Left forelimb (tissue), 1 donor: ENCODE results near the gene CD244.

ENCODE experiments used
- DNase-seq: peaks from one replicate; pipeline ENCODE4 v3.0.0-alpha.2; 2018; ENCODE audit warnings: low spot score

Gene CD244

DNA sequence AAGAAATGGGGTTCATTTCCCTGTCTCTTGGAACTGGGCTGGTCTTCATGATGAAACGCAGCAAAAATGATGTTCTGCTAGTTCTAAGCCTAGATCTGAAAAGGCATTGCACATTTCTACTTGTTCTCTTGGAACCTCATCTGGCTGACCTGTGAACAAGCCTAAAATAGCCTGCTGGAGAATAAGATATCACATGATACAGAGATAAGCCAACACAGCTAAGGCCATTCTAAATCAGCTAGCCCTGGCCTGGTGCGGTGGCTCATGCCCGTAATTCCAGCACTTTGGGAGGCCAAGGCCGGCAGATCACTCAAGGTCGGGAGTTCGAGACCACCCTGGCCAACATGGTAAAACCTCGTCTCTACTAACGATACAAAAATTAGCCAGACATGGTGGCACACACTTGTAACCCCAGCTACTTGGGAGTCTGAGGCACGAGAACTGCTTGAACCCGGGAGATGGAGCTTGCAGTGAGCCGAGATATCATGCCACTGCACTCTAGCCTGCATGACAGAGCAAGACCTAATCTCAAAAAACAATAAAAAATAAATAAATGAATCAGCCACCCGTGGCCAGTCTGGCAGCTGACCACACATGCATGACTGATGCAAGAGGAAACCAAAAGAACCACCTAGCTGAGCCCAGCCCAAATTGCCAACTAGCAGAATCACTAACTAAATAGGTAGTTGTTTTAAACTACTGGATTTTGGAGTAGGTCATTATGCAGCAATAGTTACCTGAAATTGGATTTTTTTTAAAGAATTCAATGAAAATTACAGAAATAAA is 18.0 kb downstream of the CD244 start:
- no peak for DNase-seq

GRCh38 chr1:160841079-160841478 is 21.6 kb downstream of the CD244 start:
- DNase-seq = no peak

- DNase-seq = no peak
Observed at GRCh38 chr1:160839746-160840145, 22.9 kb downstream of the CD244 start.

- DNase-seq = no peak
Observed at GRCh38 chr1:160838888-160839287, 23.8 kb downstream of the CD244 start.

DNA sequence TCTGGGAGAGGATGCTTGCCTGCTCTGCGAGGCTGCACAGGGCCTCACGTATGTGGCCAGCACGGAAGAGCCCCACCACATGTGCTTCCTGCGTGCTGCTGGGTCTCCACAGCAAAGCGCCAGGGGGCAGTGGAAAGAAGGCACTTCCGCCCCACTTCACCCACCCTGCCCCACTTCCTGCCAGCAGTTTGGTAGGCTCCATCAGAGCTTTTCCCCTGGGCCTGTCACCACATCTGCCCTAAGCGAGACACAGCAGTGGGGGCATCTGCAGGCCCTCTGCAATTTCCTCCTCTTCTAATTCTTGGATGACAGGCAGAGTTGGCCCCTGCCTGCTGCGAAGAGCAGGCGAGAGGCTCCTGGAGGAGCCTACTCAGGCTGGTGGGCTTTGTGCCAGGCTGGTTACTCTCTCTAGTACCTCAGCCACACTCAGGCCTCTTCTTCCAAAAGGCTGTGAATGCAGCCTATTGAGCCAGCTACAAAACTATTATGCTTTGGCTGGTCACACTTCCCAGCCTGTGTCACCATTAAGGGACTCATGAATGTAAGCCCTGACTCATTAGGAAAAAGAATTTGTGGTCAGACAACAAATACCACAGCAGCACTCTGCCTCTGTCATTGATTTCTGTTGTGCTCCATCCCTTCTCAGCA is 25.0 kb downstream of the CD244 start:
- DNase-seq = no peak

DNA sequence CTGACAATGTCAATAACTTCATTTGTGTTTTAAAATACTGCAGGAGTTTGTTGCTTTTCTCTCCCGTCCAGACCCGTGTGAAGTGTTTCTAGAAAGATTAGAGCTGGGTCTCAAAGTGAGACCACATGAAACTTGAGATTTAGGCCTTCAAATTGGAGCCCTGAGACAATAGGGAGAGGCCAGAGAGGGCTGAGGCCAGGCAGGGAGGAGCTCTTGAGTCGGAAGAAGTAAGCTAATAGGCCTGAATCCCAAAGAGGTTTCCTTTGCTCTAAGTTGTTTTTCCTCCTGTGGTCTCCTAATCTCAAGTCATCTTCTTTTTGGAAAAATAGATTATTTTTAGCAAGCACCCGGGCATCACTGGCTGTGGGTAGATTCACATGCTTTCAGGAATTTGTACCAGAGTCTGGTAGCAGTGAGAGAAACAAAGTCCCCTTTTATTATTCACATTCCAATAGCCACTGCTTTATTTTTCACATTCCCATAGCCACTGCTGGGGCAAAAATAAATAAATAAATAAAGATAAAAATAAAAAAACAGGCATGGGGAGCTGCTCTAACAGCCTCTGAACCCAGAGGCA is 25.6 kb downstream of the CD244 start:
- no peak for DNase-seq

DNA sequence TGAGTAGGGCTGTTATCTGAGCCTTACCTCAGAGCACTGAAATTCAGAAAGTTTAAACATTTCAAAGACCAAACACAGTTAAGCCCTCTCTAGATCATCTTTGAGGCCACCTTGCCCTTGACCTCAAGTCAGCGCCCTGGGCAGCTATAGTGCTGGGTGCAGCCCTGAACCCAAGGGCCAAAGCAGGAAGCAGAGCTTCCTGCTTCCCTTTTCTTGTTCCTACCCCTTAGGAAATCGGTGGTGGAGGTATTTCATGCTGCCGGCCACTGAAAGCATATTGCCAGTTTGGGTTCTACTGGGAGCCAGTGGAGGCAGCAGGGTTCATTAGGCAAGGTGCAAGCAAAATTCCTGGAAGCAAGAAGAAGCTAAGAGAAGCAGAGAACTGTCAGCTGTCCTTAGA is 26.1 kb downstream of the CD244 start:
- no peak for DNase-seq

DNA sequence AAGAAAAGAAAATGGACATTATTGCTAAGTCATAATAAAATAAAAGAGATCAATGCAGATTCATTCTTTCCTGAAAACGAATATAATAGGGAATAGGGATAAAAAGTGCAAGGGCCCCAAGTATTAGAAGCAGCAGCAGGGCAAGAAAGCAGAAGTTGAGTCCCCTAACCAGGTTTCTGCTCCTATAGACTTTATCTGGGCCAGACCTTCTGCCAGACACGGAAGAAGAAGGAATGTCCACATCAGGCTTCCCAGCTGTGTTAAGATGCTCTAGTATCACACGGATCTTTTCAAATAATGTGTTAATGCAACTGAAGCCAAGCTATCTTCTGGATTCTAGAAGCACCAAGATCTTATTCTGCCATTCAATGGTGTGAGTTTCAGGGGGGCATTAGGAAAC is 26.9 kb downstream of the CD244 start:
- no peak for DNase-seq

DNA sequence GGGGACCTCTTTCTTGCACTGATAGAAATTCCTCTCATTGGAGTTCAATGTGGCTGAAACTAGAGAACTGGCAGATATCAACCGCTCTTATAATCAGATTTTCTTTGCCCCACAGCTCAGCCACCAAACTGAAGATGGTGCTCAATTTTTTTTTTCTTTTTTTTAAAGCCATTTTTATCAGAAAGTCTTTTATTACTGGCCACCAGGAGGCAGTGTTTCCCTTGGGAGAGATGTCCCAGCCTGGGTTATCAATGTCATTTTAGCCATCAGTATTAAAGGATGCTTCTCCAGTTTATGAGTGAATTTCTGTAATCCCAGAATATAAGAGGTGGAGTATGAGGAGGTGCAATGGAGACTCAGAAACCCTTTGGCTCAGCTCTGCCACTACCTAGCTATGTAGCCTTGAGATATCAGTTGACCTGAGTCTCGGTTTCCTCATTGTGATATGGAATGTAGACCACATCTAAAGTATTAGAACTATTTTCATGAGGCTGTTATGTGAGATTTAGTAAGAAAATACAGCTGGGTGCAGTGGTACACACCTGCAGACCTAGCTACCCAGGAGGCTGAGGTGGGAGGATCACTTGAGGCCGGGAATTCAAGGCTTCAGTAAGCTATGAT is 27.6 kb downstream of the CD244 start:
- no peak for DNase-seq

GRCh38 chr1:160830321-160831153 is 32.1 kb downstream of the CD244 start:
- no peak for DNase-seq

DNA sequence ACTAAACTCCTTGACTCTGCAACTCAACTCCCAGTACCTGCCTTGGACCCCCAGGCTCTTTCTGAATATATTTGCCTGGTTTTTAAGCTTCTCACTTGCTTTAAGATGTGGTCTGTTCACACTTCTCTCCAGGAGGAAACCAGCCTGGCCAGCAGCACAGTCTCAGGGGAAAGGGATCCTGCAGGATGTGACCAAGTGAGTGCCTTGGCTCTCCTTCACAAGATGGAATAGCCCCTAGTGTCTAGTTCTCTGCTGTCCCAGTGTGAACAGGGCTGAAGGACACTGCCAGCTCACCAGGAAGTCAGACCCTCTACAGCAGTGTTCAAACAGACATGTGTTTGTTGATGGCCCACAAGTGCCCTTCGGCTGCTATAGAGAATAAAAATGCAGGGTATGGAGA is 32.9 kb downstream of the CD244 start:
- DNase-seq = no peak

- DNase-seq = no peak
Observed at GRCh38 chr1:160827418-160827817, 35.3 kb downstream of the CD244 start.

DNA sequence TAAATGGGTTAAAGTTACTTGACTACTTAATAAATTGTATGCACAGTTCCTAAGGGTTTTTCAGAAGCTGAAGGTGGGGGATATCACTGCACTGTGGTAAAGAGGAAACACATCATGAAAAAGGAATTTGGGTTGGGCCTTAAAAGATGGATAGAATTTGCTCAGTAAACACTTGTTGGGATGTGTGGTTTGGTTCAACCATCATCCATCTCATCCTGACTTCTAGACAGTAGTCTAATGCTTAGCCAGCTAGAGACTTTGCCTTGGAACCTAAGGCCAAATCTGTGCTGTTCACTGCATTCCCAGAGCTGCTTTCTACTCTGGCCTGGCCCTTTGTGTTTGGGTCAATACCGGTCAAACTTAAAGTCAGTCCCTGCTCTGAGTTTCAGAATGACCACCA is 36.1 kb downstream of the CD244 start:
- no peak for DNase-seq

DNA sequence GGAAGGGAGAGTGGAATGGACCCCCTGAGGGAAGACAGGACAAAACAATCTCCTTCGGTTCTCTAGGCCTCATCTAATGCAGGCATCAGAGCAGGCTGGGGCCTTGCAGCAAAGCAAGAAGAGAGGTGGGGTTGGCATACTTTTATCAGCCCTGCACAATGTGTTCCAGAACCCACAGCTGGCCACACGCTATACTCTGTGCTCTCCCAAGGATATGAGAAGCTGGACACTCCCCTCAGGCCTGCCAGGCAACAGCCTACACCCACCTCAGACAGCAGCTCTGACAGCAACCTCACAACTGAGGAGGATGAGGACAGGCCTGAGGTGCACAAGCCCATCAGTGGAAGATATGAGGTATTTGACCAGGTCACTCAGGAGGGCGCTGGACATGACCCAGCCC is 39.4 kb downstream of the CD244 start:
- no peak for DNase-seq

- no peak for DNase-seq
Observed at GRCh38 chr1:160821627-160822026, 41.1 kb downstream of the CD244 start.

DNA sequence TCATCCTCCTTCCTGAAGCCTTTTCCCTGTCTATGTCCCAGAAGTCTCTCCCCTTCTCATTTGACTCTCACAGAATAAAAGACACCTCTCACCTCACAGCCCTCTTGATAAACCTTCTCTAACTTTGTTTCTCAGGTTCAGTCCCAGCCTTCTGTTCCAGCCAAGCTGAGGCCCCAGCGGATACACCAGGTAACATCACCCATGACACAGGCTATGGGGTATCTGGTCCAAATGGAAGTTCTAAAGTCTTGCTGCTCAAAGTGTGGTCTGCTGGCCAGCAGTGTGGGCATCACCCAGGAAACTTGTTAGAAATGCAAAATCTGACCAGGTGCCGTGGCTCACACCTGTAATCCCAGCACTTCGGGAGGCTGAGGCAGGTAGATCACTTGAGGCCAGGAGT is 43.5 kb downstream of the CD244 start:
- DNase-seq = no peak

DNA sequence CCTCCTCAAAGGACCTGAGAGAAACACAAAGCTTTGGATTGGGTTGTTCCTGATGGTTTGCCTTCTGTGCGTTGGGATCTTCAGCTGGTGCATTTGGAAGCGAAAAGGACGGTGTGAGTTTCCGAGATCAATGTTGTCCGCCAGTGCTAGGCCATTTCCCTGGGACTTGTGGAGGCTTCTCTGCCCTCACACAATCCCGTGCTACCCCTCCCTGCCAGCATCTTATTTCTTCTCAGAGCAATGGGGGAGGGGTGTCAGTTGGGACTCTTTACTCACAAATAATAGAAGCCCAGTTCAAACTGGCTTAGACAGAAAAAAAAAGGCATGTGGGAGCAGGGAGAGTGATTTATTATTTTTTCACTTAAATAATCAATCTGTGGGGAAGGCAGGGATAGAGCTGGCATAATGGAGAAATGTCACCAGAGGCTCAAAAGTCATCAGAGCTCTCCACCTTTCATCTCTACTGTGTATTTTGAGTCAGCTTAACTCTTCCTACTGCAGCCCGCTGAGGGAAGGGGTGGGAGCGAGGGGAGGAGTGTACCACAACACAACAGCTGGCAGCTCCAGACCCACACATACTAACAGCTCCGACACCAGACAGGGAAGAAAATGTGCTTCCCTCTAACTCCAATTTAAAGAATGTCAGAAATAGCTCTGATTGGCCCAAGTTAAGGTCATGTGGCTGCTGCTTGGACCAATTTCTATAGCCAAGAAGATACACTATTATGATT is 44.3 kb downstream of the CD244 start:
- no peak for DNase-seq

- DNase-seq = no peak
Observed at GRCh38 chr1:160814856-160815255, 47.8 kb downstream of the CD244 start.

DNA sequence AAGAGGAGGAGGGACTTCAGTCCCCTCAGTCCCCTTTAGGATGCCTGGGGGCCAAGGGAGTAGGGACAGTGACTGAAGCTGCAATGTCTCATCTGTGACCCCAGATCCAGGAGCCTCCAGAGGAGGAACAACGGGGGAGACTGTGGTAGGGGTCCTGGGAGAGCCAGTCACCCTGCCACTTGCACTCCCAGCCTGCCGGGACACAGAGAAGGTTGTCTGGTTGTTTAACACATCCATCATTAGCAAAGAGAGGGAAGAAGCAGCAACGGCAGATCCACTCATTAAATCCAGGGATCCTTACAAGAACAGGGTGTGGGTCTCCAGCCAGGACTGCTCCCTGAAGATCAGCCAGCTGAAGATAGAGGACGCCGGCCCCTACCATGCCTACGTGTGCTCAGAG is 48.4 kb downstream of the CD244 start:
- no peak for DNase-seq

DNA sequence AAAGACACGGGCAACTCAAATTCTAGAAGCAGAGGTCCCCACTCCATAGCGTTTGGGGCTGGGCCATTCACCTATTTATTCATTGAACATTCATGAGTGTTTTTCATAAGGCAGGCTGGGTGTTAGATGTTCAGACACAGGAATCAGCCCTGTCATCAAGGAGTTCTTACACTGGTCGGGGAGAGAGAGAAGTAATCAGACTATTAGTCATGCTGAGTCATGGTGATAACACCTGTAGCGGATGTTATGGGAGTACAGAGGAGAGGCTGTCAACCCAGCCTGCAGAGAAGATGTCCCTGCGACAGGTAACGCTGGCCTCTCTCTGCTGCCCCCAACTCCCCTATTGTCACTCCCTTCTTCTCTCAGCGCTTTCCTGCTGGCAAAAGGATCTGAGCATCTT is 49.5 kb downstream of the CD244 start:
- no peak for DNase-seq

DNA sequence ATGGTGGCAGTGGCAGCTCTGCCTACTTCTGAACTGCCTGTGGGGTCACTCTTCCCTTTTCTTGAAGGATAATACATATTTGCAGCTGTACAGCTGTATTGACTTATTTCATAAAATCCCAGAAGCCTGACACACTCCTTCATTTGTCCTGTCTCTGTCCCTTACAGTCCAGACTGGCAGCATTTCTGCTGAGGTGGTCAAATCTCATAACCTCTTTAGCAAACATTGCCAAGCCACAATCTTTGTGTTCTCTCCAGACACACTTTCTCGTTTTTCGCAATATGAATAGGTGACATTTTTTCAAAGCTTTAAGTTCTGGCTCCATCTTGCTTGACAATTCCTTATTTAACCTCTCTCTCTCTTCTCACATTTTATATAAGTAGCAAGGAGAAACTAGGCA is 51.5 kb downstream of the CD244 start:
- DNase-seq = no peak
